DOHH2 (cell line): Measurements from ENCODE around the gene ANO4.

ENCODE experiments used
- CTCF ChIP-seq: fragments of 200-600 bp; sonication (generic); IDR thresholded peaks from one replicate; pipeline ENCODE4 v1.5.1; 2014; ENCODE audit warnings: antibody characterized with exemption, mild to moderate bottlenecking, low read depth, low read length; ENCODE audit not compliant: poor library complexity, severe bottlenecking
- EZH2phosphoT487 ChIP-seq: fragments of 200-600 bp; sonication (generic); IDR thresholded peaks from 2 replicates; pipeline ENCODE4 v1.6.1; 2017; ENCODE audit warnings: borderline replicate concordance, mild to moderate bottlenecking, antibody characterized with exemption, low read length, moderate library complexity, mixed read lengths

- no peak for TF ChIP-seq CTCF
- no peak for TF ChIP-seq EZH2phosphoT487
Observed at GRCh38 chr12:100789146-100789545, 5.4 kb upstream of the ANO4 start.
